Glutamatergic neuron (in vitro differentiated cells): Measurements from ENCODE around the gene LAMC1. TPM values are rescaled to one million over a fixed set of nuclear protein-coding genes. Genes with fewer than 3 reads are reported as not detected.
A peak's percentile ranks its signal among the peaks of the same experiment; 100 is the strongest.

Source experiments
- DNase-seq: peaks from one replicate; pipeline ENCODE4 v3.0.0; 2022
- H3K27ac Mint-ChIP-seq: one replicate; pipeline ENCODE4 v1.8.0; 2020; ENCODE audit warnings: mild to moderate bottlenecking, mixed read lengths, inconsistent platforms; ENCODE audit not compliant: unreplicated experiment
- H3K27me3 Mint-ChIP-seq: one replicate; pipeline ENCODE4 v1.8.0; 2020; ENCODE audit warnings: mild to moderate bottlenecking, moderate library complexity, mixed read lengths, inconsistent platforms; ENCODE audit not compliant: unreplicated experiment
- H3K36me3 Mint-ChIP-seq: one replicate; pipeline ENCODE4 v1.8.0; 2020; ENCODE audit warnings: mild to moderate bottlenecking, mixed read lengths, inconsistent platforms; ENCODE audit not compliant: unreplicated experiment
- H3K4me1 Mint-ChIP-seq: one replicate; pipeline ENCODE4 v1.8.0; 2020; ENCODE audit warnings: mild to moderate bottlenecking, low read depth, mixed read lengths, inconsistent platforms; ENCODE audit not compliant: unreplicated experiment
- H3K4me3 Mint-ChIP-seq: one replicate; pipeline ENCODE4 v1.8.0; 2020; ENCODE audit warnings: mild to moderate bottlenecking, mixed read lengths, inconsistent platforms; ENCODE audit not compliant: unreplicated experiment
- H3K9me3 Mint-ChIP-seq: one replicate; pipeline ENCODE4 v1.8.0; 2020; ENCODE audit warnings: mild to moderate bottlenecking, moderate library complexity, mixed read lengths, inconsistent platforms; ENCODE audit not compliant: unreplicated experiment
- total RNA-seq: library from RNA; stranded (reverse); fragmentation: NEBNext Ultra II Directional; extraction: Animal tissue kit (Norgen Biotek cat#: 25700); gene quantifications from one replicate; pipeline ENCODE4 v1.2.1, GENCODE V29; 2021; ENCODE audit not compliant: unreplicated experiment
- TF ChIP-seq, protein P1 (sequence below): fragments of 200-600 bp; sonication (generic); IDR thresholded peaks from one replicate; pipeline ENCODE4 v1.5.0; 2021; ENCODE audit not compliant: partially characterized antibody, unreplicated experiment

LAMC1 gene
- total RNA-seq, 1 donor from 2014 or later: 51.8 TPM

DNA sequence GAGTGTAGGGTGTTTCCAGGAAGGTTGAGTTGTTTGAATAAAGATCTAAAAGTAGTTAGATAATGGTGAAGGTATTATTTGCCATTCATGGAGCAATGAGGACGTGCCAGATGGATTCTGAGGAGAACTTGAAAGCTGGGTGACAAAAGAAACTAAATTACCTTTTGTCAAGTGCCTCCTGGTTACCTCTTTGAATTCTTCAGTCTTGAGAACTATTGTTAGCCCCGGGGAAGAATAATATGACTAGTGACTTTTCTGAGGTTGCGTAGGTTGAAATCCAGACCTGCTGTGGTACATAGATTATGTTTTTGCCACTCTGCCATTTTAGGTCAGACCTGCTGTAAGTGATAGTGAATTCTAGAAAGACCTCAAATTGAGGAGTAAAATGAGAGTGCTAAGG lies 11.5 kb downstream of the LAMC1 start:
- Mint-ChIP-seq H3K36me3 (no peaks in the 10 kb centered on the region), H3K27me3 (no peaks in the 10 kb centered on the region), H3K27ac (no peak overlapping the region), H3K9me3 (no peaks in the 10 kb centered on the region), H3K4me1 (peaks cover 6% of the 10 kb centered on the region), H3K4me3 (no peak overlapping the region)
- DNase-seq: no peak
- TF ChIP-seq, protein P1, sequence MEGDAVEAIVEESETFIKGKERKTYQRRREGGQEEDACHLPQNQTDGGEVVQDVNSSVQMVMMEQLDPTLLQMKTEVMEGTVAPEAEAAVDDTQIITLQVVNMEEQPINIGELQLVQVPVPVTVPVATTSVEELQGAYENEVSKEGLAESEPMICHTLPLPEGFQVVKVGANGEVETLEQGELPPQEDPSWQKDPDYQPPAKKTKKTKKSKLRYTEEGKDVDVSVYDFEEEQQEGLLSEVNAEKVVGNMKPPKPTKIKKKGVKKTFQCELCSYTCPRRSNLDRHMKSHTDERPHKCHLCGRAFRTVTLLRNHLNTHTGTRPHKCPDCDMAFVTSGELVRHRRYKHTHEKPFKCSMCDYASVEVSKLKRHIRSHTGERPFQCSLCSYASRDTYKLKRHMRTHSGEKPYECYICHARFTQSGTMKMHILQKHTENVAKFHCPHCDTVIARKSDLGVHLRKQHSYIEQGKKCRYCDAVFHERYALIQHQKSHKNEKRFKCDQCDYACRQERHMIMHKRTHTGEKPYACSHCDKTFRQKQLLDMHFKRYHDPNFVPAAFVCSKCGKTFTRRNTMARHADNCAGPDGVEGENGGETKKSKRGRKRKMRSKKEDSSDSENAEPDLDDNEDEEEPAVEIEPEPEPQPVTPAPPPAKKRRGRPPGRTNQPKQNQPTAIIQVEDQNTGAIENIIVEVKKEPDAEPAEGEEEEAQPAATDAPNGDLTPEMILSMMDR: no peak

DNA sequence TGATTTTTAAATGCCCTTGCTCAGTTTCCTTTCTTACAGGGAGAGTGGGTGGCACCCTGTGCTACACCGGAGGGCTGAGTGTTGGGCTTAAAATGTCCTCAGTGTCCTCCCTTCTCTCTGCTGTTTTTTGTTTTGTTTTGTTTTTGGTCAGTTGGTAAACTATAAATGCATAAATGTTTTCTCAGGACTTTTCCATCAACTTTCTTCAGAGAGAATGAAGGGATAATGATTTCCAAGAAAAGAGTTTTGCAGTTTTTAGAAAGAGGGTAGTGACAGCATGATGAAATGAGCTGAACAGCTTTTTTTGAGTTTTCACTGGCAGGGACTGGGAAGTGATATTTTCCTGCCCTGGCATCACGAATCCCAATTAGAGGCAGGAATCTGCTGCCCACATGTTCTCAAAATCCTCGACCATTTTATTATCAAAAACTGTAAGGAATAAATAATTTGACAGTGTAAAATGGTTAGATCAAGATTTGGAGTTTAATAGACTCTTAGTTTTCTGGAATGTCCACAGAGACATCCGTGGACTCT lies 15.2 kb downstream of the LAMC1 start:
- Mint-ChIP-seq H3K27me3 (peaks cover 2% of the 10 kb centered on the region), H3K27ac (no peak overlapping the region)

DNA sequence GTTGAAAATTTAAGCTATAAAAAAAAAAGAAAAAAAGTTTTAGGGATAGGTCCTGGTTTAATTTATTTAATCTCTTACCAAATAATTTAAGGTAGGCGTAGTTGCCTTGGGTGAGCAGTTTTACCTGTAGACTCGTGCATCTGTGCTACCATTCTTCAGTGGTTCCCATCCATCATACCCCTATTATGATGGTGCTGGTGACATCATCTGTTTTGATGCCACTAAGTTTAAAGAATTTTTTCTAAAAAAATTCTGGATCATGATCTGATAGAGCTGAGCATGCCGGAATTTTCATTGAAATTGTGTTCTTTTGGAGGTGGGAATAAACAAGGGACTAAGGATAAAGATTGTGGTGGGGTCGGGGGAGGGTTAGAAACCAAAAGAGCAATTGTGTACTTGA lies 15.7 kb downstream of the LAMC1 start:
- Mint-ChIP-seq H3K27me3 (peaks cover 2% of the 10 kb centered on the region), H3K4me3 (no peak overlapping the region), H3K27ac (no peak overlapping the region), H3K36me3 (no peaks in the 10 kb centered on the region), H3K4me1 (peaks cover 27% of the 10 kb centered on the region), H3K9me3 (no peaks in the 10 kb centered on the region)
- no peak for DNase-seq
- TF ChIP-seq, protein P1: no peak

More for the DNA sequence above, 15.2 kb downstream of the LAMC1 start:
- no peak for DNase-seq
- Mint-ChIP-seq H3K4me1 (peaks cover 27% of the 10 kb centered on the region), H3K4me3 (no peak overlapping the region), H3K9me3 (no peaks in the 10 kb centered on the region), H3K36me3 (no peaks in the 10 kb centered on the region)
- TF ChIP-seq, protein P1: no peak

DNA sequence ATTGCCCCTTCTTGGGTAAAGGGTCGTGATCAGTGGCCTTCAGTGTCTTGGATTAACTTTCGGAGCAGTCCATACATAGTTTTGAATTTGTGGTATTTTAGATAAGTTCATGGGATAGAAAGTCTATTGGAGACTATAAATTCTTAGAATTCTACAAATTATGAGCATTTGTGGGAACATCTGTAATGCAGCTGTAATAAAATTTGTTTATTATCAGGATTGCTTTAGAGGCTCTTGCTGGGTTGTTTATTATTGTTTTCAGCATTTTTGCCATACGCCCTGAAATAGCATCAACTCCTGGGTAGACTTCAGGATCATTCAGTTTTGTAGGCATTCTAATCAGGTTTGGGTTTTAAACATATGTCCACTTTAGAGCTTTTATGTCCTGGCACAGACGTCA lies 16.1 kb downstream of the LAMC1 start:
- TF ChIP-seq, protein P1: no peak
- H3K27ac Mint-ChIP-seq: no peak overlapping the region
- H3K4me1 Mint-ChIP-seq: peaks cover 29% of the 10 kb centered on the region
- H3K4me3 Mint-ChIP-seq: no peak overlapping the region
- H3K36me3 Mint-ChIP-seq: no peaks in the 10 kb centered on the region
- H3K27me3 Mint-ChIP-seq: peaks cover 2% of the 10 kb centered on the region
- no peak for DNase-seq
- H3K9me3 Mint-ChIP-seq: no peaks in the 10 kb centered on the region

DNA sequence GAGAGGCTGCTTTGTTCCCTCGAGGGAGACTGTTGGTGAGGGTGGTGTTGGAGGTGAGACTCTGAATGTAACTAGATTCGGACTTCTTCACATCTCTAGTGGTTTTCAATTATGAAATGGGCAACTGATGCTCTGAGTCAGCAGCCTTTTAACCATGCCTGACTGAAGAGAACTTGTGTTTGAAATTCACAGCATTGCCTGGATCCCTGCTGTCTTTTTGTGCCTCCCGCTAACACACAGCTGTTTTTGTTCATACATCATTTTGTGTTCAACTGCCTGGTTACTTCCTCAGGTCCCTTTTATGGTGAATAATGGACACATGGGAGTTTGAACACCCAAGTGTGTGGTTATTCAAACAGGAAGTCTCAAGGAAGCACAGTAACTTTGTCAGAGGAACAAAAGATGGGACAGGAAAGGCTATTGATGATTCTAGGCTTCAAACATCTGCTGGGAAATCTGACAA lies 16.8 kb downstream of the LAMC1 start:
- H3K27ac Mint-ChIP-seq: no peak overlapping the region
- TF ChIP-seq, protein P1: no peak
- H3K36me3 Mint-ChIP-seq: no peaks in the 10 kb centered on the region
- H3K4me1 Mint-ChIP-seq: peaks cover 30% of the 10 kb centered on the region
- H3K4me3 Mint-ChIP-seq: peak overlapping the region; percentile 31
- no peak for DNase-seq
- H3K27me3 Mint-ChIP-seq: peaks cover 2% of the 10 kb centered on the region
- H3K9me3 Mint-ChIP-seq: no peaks in the 10 kb centered on the region
